ENCODE measurements around the gene TTYH3. TPM values are rescaled to one million over a fixed set of nuclear protein-coding genes. Genes with fewer than 3 reads are reported as not detected.

The TTYH3 gene
- total and polyA plus RNA-seq, 2 of the 8 experiments (the other 6 are each of a cell fraction or from before 2014, with no cell fraction given) = 66.2 to 169 TPM

DNA sequence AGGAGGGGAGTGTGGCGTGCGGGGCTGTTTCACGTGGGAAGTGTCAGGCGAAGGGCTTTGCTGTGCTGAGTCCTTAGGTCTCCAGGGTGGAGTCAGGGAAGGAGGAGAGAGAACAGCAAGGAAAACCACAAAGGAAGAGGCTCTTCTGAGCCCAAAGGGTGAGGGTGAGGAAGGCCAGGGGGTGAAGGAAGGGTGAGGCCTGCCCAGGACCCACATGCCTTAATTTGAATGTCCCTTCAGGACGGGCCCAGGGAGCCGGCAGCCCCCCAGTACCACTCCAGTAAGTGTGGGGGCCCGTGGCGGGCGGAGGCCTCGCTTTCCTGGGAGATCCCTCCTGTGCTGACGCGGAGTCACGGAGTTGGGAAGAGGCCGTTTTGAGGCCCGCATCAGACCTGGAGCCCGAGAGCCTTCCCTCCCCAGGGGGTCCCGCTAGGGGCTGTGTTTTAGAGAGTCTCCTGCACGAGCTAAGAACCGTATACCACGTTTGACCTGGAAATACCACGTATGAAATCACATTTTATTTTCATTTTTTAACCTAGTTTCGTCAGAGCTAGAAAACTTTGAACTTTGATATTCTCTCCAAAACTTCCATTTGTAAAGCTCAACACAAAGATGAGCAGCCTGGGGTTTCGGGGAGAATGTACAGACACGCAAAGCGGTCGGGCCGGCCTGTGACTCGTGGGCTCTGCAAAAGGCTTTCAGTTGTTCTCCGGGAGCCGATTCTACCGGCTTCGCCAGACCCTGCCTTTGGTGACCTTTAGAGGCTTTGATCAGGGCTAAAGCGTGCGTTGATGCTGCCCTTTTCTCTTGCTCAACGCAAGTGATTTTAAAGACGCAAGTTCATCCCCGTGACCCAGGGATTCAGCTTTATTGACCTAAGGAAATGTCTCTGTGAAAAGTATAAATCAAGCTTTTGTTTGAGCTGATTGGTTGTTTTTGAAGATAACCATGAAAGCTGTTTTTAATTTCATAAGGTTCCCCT lies 23.6 kb upstream of the TTYH3 start:
- no peaks in the 10 kb centered on the region for H3K27me3 ChIP-seq (replicated peaks in 1 of 4; ENCODE audit: control insufficient read depth in 3 of 4, extremely low read depth in 1 of 4, insufficient read depth in 3 of 4, low read length in 3 of 4)
- no peaks in the 10 kb centered on the region for H3K79me2 ChIP-seq (ENCODE audit: control insufficient read depth in 1 of 2, insufficient read depth in 2 of 2, low read length in 2 of 2)
- H2AFZ ChIP-seq (ENCODE audit: low read length) = no peak overlapping the region
- H3K18ac ChIP-seq (ENCODE audit: extremely low read depth, low read length) = no peak overlapping the region; the same call in 1 of the 2 replicates
- no peak overlapping the region for H4K91ac ChIP-seq (replicated peaks; ENCODE audit: insufficient read length, low read length)
- ChIA-PET POLR2A (ENCODE audit: partially characterized antibody) (interaction anchor here (0.9 to 1.8 kb wide), 6 partner anchors 9 to 53 kb away, joined by 3 to 5 read pairs (median 4); partner anchors contain the start of gene BRAT1), CTCF (ENCODE audit: partially characterized antibody) (interaction anchor here (0.6 to 4.8 kb wide), 45 partner anchors 9 to 157 kb away, joined by 3 to 25 read pairs (median 4); partner anchors contain the start of genes BRAT1 and TTYH3)
- H3K9ac ChIP-seq (replicated peaks in 1 of 4; ENCODE audit: extremely low read depth in 1 of 4, low read depth in 3 of 4, low read length in 3 of 4) = no peak overlapping the region
- 0 out of 2 replicates have a peak overlapping the region, but pooled peaks have one; percentile 39 for H2AK5ac ChIP-seq (ENCODE audit: low read depth, low read length)
- no peak overlapping the region for H3K4me2 ChIP-seq (ENCODE audit: insufficient read depth in 1 of 2, low read depth in 2 of 2, low read length in 2 of 2)
- 0 out of 2 replicates have a peak overlapping the region, but pooled peaks have one; percentile 24 for H2BK5ac ChIP-seq (ENCODE audit: low read depth, low read length)
- H3K14ac ChIP-seq (ENCODE audit: insufficient read length) = no peak overlapping the region
- no peak overlapping the region for H3K56ac ChIP-seq (replicated peaks; ENCODE audit: insufficient read length, low read depth, low read length)
- FAIRE-seq = no peak
- H2BK20ac ChIP-seq (ENCODE audit: low read length) = peak overlapping the region; percentile 15; the same call in 1 of the 2 replicates
- no peak for TF ChIP-seq JUND (IDR thresholded peaks at IDR 0.05; ENCODE audit: low read length)
- TF ChIP-seq TBP (IDR thresholded peaks at IDR 0.05; ENCODE audit: low read depth, low read length) = 0 out of 2 replicates have a peak, but pooled peaks have one; percentile 14
- no peak overlapping the region for H3K4ac ChIP-seq (replicated peaks; ENCODE audit: insufficient read length, low read depth, low read length)
- H4K5ac ChIP-seq (ENCODE audit: insufficient read length, low read depth, low read length) = no peak overlapping the region
- peaks cover 0 to 13% (median 10%) of the 10 kb centered on the region in 4 experiments; a peak in 5 of 7 replicates for H3K4me1 ChIP-seq (replicated peaks in 1 of 4; ENCODE audit: control insufficient read depth in 3 of 4, insufficient read depth in 4 of 4, low read length in 3 of 4)
- H4K20me1 ChIP-seq (replicated peaks in 1 of 2; ENCODE audit: control insufficient read depth in 1 of 2, insufficient read depth in 2 of 2, low read length in 2 of 2) = no peaks in the 10 kb centered on the region
- no peaks in the 10 kb centered on the region for H3K23me2 ChIP-seq (ENCODE audit: low read depth, low read length)
- 91% methylated on average over 37 of the region's 37 CpGs; no CpG with 5 or more reads in 1 of the 2 experiments for WGBS, 2 experiments (ENCODE audit: extremely low coverage in 1 of 2, insufficient coverage in 1 of 2, insufficient read length in 1 of 2, insufficient replicate concordance in 2 of 2, low coverage in 1 of 2, low lambda C conversion rate in 2 of 2, missing lambda C conversion rate in 1 of 2)
- H3K27ac ChIP-seq (ENCODE audit: low read depth, low read length) = no peak overlapping the region
- no peak for DNase-seq (ENCODE audit: low read depth in 1 of 2, low spot score in 2 of 2)
- no peaks in the 10 kb centered on the region for H3K36me3 ChIP-seq (ENCODE audit: control insufficient read depth in 2 of 4, insufficient read depth in 4 of 4, low read length in 3 of 4)
- H3K9me3 ChIP-seq (ENCODE audit: insufficient read depth in 2 of 2, low read depth in 1 of 2, low read length in 1 of 2) = no peaks in the 10 kb centered on the region
- H3K23ac ChIP-seq (ENCODE audit: insufficient read length) = no peak overlapping the region
- H4K8ac ChIP-seq (ENCODE audit: extremely low read depth, insufficient read depth, low read length) = no peak overlapping the region
- H3K79me1 ChIP-seq (ENCODE audit: low read depth, low read length) = no peaks in the 10 kb centered on the region; the same call in 1 of the 2 replicates
- H3K4me3 ChIP-seq (ENCODE audit: extremely low read depth in 1 of 4, insufficient read depth in 2 of 4, low read depth in 3 of 4, low read length in 4 of 4) = no peak overlapping the region
- H2BK15ac ChIP-seq (ENCODE audit: low read length) = peak overlapping the region; percentile 77; the same call in 1 of the 2 replicates
- H2BK12ac ChIP-seq (ENCODE audit: low read depth, low read length) = no peak overlapping the region
- no peak overlapping the region for H2BK120ac ChIP-seq (replicated peaks; ENCODE audit: low read depth, low read length)

All from H1 (cell line).